Medulla oblongata (tissue), 1 donor: ENCODE measurements around the gene SGCA.

ENCODE experiments used
- DNase-seq: peaks from one replicate; pipeline ENCODE4 v3.0.0-alpha.2; 2015; ENCODE audit errors: extremely low spot score

The SGCA gene

GRCh38 chr17:50192618-50193291 lies 26.9 kb downstream of the SGCA start:
- DNase-seq = no peak

GRCh38 chr17:50194140-50194933 lies 28.5 kb downstream of the SGCA start:
- DNase-seq = no peak

GRCh38 chr17:50194934-50195865 lies 29.4 kb downstream of the SGCA start:
- DNase-seq = no peak

- DNase-seq = no peak
Measured at GRCh38 chr17:50196036-50196435, 30.2 kb downstream of the SGCA start.

GRCh38 chr17:50196826-50197225 lies 31.0 kb downstream of the SGCA start:
- no peak for DNase-seq

GRCh38 chr17:50198026-50198669 lies 32.3 kb downstream of the SGCA start:
- peak; percentile 71 for DNase-seq

GRCh38 chr17:50199211-50199802 lies 33.5 kb downstream of the SGCA start:
- no peak for DNase-seq

- DNase-seq = peak; percentile 74
Measured at GRCh38 chr17:50199803-50200456, 34.1 kb downstream of the SGCA start.

GRCh38 chr17:50200457-50201275 lies 34.9 kb downstream of the SGCA start:
- DNase-seq = peak; percentile 87

GRCh38 chr17:50201276-50201854 lies 35.6 kb downstream of the SGCA start, which contains the start of gene COL1A1:
Gene COL1A1 (minus strand): TSS chr17:50201631. CDS start chr17:50201513, 118 bp downstream.
- no peak for DNase-seq

GRCh38 chr17:50203086-50203485 lies 37.3 kb downstream of the SGCA start:
- DNase-seq = no peak

- DNase-seq = no peak
Measured at GRCh38 chr17:50203604-50204345, 38.0 kb downstream of the SGCA start.

- no peak for DNase-seq
Measured at GRCh38 chr17:50204431-50204830, 38.6 kb downstream of the SGCA start.

- DNase-seq = no peak
Measured at GRCh38 chr17:50205111-50205962, 39.5 kb downstream of the SGCA start.

- no peak for DNase-seq
Measured at GRCh38 chr17:50205963-50206505, 40.2 kb downstream of the SGCA start.

- no peak for DNase-seq
Measured at GRCh38 chr17:50206604-50207293, 40.9 kb downstream of the SGCA start.

- DNase-seq = no peak
Measured at GRCh38 chr17:50207315-50207714, 41.5 kb downstream of the SGCA start.
